MM.1S (cell line): ENCODE results near the gene ZNF385A.
A peak's percentile ranks its signal among the peaks of the same experiment; 100 is the strongest.

Source experiments
- DNase-seq: peaks from one replicate; pipeline ENCODE4 v3.0.0-alpha.2; 2015
- H2AFZ ChIP-seq: fragments of 300-600 bp; sonication (generic); 2 replicates; pipeline ENCODE4 v1.6.0; 2016; ENCODE audit warnings: antibody characterized with exemption, low read length
- H3F3A ChIP-seq: fragments of 300-600 bp; sonication (generic); 2 replicates; pipeline ENCODE4 v1.6.1; 2016; ENCODE audit warnings: mild to moderate bottlenecking, antibody characterized with exemption, low read length, moderate library complexity, mixed read lengths; ENCODE audit not compliant: insufficient read depth
- H3K27ac ChIP-seq: fragments of 300-600 bp; sonication (generic); 2 replicates; pipeline ENCODE4 v1.5.1; 2016; ENCODE audit warnings: mild to moderate bottlenecking, low read length
- H3K27me3 ChIP-seq: fragments of 300-600 bp; sonication (generic); replicated peaks from 2 replicates; pipeline ENCODE4 v1.6.0; 2016; ENCODE audit warnings: low read length; ENCODE audit not compliant: insufficient read depth
- H3K36me3 ChIP-seq: fragments of 300-600 bp; sonication (generic); replicated peaks from 2 replicates; pipeline ENCODE4 v1.6.1; 2016; ENCODE audit warnings: mild to moderate bottlenecking, low read length, mixed read lengths; ENCODE audit not compliant: insufficient read depth
- H3K4me1 ChIP-seq: fragments of 300-600 bp; sonication (generic); 2 replicates; pipeline ENCODE4 v1.6.1; 2016; ENCODE audit warnings: low read length, mixed read lengths
- H3K4me2 ChIP-seq: fragments of 300-600 bp; sonication (generic); 2 replicates; pipeline ENCODE4 v1.6.0; 2016; ENCODE audit warnings: low read depth, low read length
- H3K4me3 ChIP-seq: fragments of 300-600 bp; sonication (generic); 2 replicates; pipeline ENCODE4 v1.5.1; 2016; ENCODE audit warnings: low read length, mixed read lengths
- H3K79me2 ChIP-seq: fragments of 300-600 bp; sonication (generic); 2 replicates; pipeline ENCODE4 v1.6.1; 2016; ENCODE audit warnings: mixed run types, low read length, mixed read lengths
- H3K9ac ChIP-seq: fragments of 300-600 bp; sonication (generic); 2 replicates; pipeline ENCODE4 v1.6.1; 2016; ENCODE audit warnings: low read length, mixed read lengths
- H3K9me2 ChIP-seq: fragments of 300-600 bp; sonication (generic); replicated peaks from 2 replicates; pipeline ENCODE4 v1.6.1; 2016; ENCODE audit warnings: mild to moderate bottlenecking, low read length, mixed read lengths; ENCODE audit not compliant: insufficient read depth
- H3K9me3 ChIP-seq: fragments of 300-600 bp; sonication (generic); replicated peaks from 2 replicates; pipeline ENCODE4 v1.6.1; 2016; ENCODE audit warnings: mild to moderate bottlenecking, low read length, mixed read lengths; ENCODE audit not compliant: insufficient read depth
- H4K20me1 ChIP-seq: fragments of 300-600 bp; sonication (generic); 2 replicates; pipeline ENCODE4 v1.6.1; 2016; ENCODE audit warnings: mild to moderate bottlenecking, low read length, moderate library complexity, mixed read lengths; ENCODE audit not compliant: insufficient read depth
- CTCF ChIP-seq: fragments of 300-600 bp; sonication (generic); IDR thresholded peaks from 2 replicates; pipeline ENCODE4 v1.5.1; 2016; ENCODE audit warnings: antibody characterized with exemption, low read length, mixed read lengths
- EZH2 ChIP-seq: fragments of 300-600 bp; sonication (generic); optimal IDR thresholded peaks from 2 replicates; pipeline ENCODE3; 2017; ENCODE audit warnings: low read depth, mild to moderate bottlenecking, antibody characterized with exemption, low read length, mixed read lengths
- EZH2phosphoT487 ChIP-seq: fragments of 300-600 bp; sonication (generic); IDR thresholded peaks from 2 replicates; pipeline ENCODE4 v1.6.1; 2018; ENCODE audit warnings: antibody characterized with exemption, low read length

Gene ZNF385A

GRCh38 chr12:54368709-54369596, 15.6 kb downstream of the ZNF385A start:
- H3K27ac ChIP-seq: no peak overlapping the region
- TF ChIP-seq CTCF (peak; percentile 87), EZH2phosphoT487 (no peak)

GRCh38 chr12:54368025-54368708, 16.4 kb downstream of the ZNF385A start:
- Histone ChIP-seq H3K4me2 (peak overlapping the region; percentile 71), H3K9me2 (no peaks in the 10 kb centered on the region), H3K27me3 (peaks cover 66% of the 10 kb centered on the region), H3K36me3 (no peaks in the 10 kb centered on the region), H3K9ac (no peak overlapping the region), H3F3A (peaks cover 14% of the 10 kb centered on the region), H3K9me3 (no peaks in the 10 kb centered on the region), H3K4me3 (no peak overlapping the region; the same call in 1 of the 2 replicates), H3K27ac (no peak overlapping the region), H3K79me2 (no peaks in the 10 kb centered on the region), H3K4me1 (peaks cover 19% of the 10 kb centered on the region), H2AFZ (peak overlapping the region; percentile 40; the same call in 1 of the 2 replicates), H4K20me1 (peaks cover 5% of the 10 kb centered on the region; the same call in 1 of the 2 replicates)
- TF ChIP-seq EZH2: no peak
- TF ChIP-seq CTCF: no peak
- no peak for TF ChIP-seq EZH2phosphoT487
- no peak for DNase-seq

More at GRCh38 chr12:54368709-54369596, 15.6 kb downstream of the ZNF385A start:
- DNase-seq: peak; percentile 82
- Histone ChIP-seq H3F3A (peaks cover 12% of the 10 kb centered on the region), H3K9ac (no peak overlapping the region), H2AFZ (peak overlapping the region; percentile 40; the same call in 1 of the 2 replicates), H3K9me2 (no peaks in the 10 kb centered on the region), H3K9me3 (no peaks in the 10 kb centered on the region), H3K79me2 (no peaks in the 10 kb centered on the region), H3K4me3 (no peak overlapping the region; the same call in 1 of the 2 replicates), H3K4me1 (peaks cover 11% of the 10 kb centered on the region), H3K27me3 (peaks cover 64% of the 10 kb centered on the region), H3K4me2 (peak overlapping the region; percentile 71), H4K20me1 (peaks cover 4% of the 10 kb centered on the region; the same call in 1 of the 2 replicates), H3K36me3 (no peaks in the 10 kb centered on the region)

GRCh38 chr12:54364413-54364812, 20.1 kb downstream of the ZNF385A start, which contains the start of gene GPR84:
Gene GPR84 (minus strand): TSS chr12:54364486. CDS start chr12:54363851, 635 bp downstream.
- H3K4me3 ChIP-seq: no peak within 1 kb of the TSS
- H2AFZ ChIP-seq: no peak within 1 kb of the TSS
- TF ChIP-seq CTCF: no peak
- no peak for TF ChIP-seq EZH2
- no peak for TF ChIP-seq EZH2phosphoT487
- H3K36me3 ChIP-seq: no peaks in the 10 kb centered on the region
- H3K9me2 ChIP-seq: no peaks in the 10 kb centered on the region
- H4K20me1 ChIP-seq: peaks cover 5% of the 10 kb centered on the region; the same call in 1 of the 2 replicates
- no peak within 1 kb of the TSS for H3K27ac ChIP-seq
- peak within 1 kb of the TSS; percentile 33 for H3K4me2 ChIP-seq
- H3K9me3 ChIP-seq: no peaks in the 10 kb centered on the region
- peaks cover 16% of the 10 kb centered on the region for H3F3A ChIP-seq
- peaks cover 23% of the 10 kb centered on the region for H3K4me1 ChIP-seq
- peaks cover 58% of the 10 kb centered on the region for H3K27me3 ChIP-seq
- H3K79me2 ChIP-seq: no peaks in the 10 kb centered on the region
- H3K9ac ChIP-seq: no peak within 1 kb of the TSS
- peak; percentile 55 for DNase-seq
